ENCODE measurements around the gene DPYSL4. TPM values are rescaled to one million over a fixed set of nuclear protein-coding genes. Genes with fewer than 3 reads are reported as not detected.
"Not testable (repeated sequence)": the region's sequence is repeated elsewhere in the genome, so short reads cannot be mapped to it uniquely, and the experiment has no call there.

DPYSL4 gene
- total RNA-seq, 2 experiments from 2014 or later, result 19.9 to 22.2 TPM

GRCh38 chr10:132156382-132156781, 30.4 kb upstream of the DPYSL4 start:
- Mint-ChIP-seq H3K27me3 (no peaks in the 10 kb centered on the region), H3K9me3 (no peaks in the 10 kb centered on the region), H3K36me3 (no peaks in the 10 kb centered on the region), H3K4me3 (no peak overlapping the region), H3K4me1 (peaks cover 10% of the 10 kb centered on the region), H3K27ac (no peak overlapping the region)
- no peak for DNase-seq

- no peak for DNase-seq
- Mint-ChIP-seq H3K4me1 (peaks cover 14% of the 10 kb centered on the region), H3K27me3 (no peaks in the 10 kb centered on the region), H3K4me3 (no peak overlapping the region), H3K36me3 (peaks cover 3% of the 10 kb centered on the region), H3K9me3 (peaks cover 2% of the 10 kb centered on the region), H3K27ac (no peak overlapping the region)
Observed at GRCh38 chr10:132157101-132157500, 29.6 kb upstream of the DPYSL4 start.

- H3K4me1 Mint-ChIP-seq, result peaks cover 22% of the 10 kb centered on the region
- DNase-seq, result no peak
- H3K27ac Mint-ChIP-seq, result peak overlapping the region; percentile 60
- H3K36me3 Mint-ChIP-seq, result peaks cover 3% of the 10 kb centered on the region
- no peak overlapping the region for H3K4me3 Mint-ChIP-seq
- H3K9me3 Mint-ChIP-seq, result peaks cover 2% of the 10 kb centered on the region
- no peaks in the 10 kb centered on the region for H3K27me3 Mint-ChIP-seq
Observed at GRCh38 chr10:132158122-132158741, 28.5 kb upstream of the DPYSL4 start.

GRCh38 chr10:132158823-132159222, 27.9 kb upstream of the DPYSL4 start:
- H3K27ac Mint-ChIP-seq, result peak overlapping the region; percentile 80
- H3K4me3 Mint-ChIP-seq, result no peak overlapping the region
- peaks cover 3% of the 10 kb centered on the region for H3K36me3 Mint-ChIP-seq
- peaks cover 2% of the 10 kb centered on the region for H3K9me3 Mint-ChIP-seq
- peaks cover 25% of the 10 kb centered on the region for H3K4me1 Mint-ChIP-seq
- DNase-seq, result no peak
- no peaks in the 10 kb centered on the region for H3K27me3 Mint-ChIP-seq

DNA sequence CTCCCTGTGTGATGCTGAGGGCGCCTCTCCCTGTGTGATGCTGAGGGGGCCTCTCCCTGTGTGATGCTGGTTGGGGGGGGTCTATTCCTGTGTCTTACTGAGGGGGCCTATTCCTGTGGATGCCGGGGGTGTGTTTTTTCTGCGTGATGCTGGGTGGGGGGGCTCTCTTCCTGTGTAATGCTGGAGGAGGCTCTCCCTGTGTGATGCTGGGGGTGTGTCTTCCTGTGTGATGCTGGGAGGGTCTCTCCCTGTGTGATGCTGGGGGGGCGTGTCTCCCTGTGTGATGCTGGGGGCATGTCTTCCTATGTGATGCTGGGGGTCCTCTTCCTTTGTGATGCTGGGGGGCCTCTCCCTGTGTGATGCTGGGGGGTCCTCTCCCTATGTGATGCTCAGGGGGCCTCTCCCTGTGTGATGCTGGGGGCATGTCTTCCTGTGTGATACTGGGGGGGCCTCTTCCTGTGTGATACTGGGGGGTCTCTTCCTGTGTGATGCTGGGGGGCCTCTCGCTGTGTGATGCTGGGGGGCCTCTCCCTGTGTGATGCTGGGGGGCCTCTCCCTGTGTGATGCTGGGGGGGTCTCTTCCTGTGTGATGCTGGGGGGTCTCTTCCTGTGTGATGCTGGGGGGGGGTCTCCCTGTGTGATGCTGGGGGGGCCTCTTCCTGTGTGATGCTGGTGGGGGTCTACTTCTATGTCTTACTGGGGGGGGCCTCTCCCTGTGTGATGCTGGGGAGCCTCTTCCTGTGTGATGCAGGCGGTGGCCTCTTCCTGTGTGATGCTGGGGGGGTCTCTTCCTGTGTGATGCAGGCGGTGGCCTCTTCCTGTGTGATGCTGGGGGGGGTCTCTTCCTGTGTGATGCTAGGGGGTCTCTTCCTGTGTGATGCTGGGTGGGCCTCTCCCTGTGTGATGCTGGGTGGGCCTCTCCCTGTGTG, 27.2 kb upstream of the DPYSL4 start:
- Mint-ChIP-seq H3K27ac (peak overlapping the region; percentile 80), H3K4me1 (peaks cover 25% of the 10 kb centered on the region)
- not testable (repeated sequence) for H3K36me3 Mint-ChIP-seq, DNase-seq, H3K27me3 Mint-ChIP-seq, H3K9me3 Mint-ChIP-seq, H3K4me3 Mint-ChIP-seq

GRCh38 chr10:132160231-132160630, 26.5 kb upstream of the DPYSL4 start:
- H3K4me1 Mint-ChIP-seq, result peaks cover 25% of the 10 kb centered on the region
- H3K36me3 Mint-ChIP-seq, H3K4me3 Mint-ChIP-seq, H3K9me3 Mint-ChIP-seq, H3K27me3 Mint-ChIP-seq, H3K27ac Mint-ChIP-seq, DNase-seq: not testable (repeated sequence)

DNA sequence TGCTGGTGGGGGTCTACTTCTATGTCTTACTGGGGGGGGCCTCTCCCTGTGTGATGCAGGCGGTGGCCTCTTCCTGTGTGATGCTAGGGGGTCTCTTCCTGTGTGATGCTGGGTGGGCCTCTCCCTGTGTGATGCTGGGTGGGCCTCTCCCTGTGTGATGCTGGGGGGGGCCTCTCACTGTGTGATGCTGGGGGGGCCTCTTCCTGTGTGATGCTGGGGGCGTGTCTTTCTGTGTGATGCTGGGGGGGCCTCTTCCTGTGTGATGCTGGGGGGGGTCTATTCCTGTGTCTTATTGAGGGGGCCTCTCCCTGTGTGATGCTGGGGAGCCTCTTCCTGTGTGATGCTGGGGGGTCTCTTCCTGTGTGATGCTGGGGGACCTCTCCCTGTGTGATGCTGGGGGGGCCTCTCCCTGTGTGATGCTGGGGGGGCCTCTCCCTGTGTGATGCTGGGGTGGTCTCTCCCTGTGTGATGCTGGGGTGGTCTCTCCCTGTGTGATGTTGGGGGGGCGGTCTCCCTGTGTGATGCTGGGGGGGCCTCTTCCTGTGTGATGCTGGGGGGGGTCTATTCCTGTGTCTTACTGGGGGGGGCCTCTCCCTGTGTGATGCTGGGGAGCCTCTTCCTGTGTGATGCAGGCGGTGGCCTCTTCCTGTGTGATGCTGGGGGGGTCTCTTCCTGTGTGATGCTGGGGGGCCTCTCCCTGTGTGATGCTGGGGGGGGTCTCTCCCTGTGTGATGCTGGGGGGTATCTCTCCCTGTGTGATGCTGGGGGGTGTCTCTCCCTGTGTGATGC, 25.7 kb upstream of the DPYSL4 start:
- H3K27me3 Mint-ChIP-seq, H3K4me3 Mint-ChIP-seq, H3K36me3 Mint-ChIP-seq, DNase-seq, H3K9me3 Mint-ChIP-seq: not testable (repeated sequence)
- H3K4me1 Mint-ChIP-seq, result peaks cover 25% of the 10 kb centered on the region
- peak overlapping the region; percentile 78 for H3K27ac Mint-ChIP-seq

DNA sequence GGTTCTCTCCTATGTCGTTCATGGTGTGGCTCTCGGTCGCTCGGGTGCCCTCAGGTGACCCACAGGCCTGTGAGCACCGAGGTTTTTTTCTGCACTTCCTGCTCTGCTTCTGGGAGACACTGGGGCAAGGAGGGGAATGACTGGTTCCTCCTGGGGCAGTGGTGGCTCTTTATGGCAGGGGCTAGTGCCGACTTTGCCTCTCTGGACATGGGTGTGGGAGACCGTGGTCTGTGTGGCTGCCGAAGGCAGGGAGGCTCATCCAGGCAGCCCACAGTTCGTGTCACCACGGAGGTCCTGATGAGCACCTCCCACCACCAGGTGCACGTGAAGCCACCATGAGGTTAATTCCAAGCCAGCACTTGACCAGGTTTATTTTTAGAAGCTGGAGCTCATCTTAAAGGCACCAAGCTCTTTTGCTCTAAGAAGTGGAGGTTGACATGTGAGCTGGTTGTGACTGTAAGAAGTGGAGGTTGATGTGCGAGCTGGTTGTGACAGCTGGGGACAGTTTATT, 24.7 kb upstream of the DPYSL4 start:
- Mint-ChIP-seq H3K9me3 (peaks cover 2% of the 10 kb centered on the region), H3K36me3 (peaks cover 3% of the 10 kb centered on the region)
- DNase-seq, result peak; percentile 49

GRCh38 chr10:132162590-132163277, 24.0 kb upstream of the DPYSL4 start:
- Mint-ChIP-seq H3K4me3 (no peak overlapping the region), H3K27ac (peak overlapping the region; percentile 92), H3K27me3 (no peaks in the 10 kb centered on the region), H3K36me3 (peaks cover 3% of the 10 kb centered on the region), H3K4me1 (peaks cover 25% of the 10 kb centered on the region), H3K9me3 (peaks cover 2% of the 10 kb centered on the region)
- DNase-seq, result no peak

More for the DNA sequence above, 24.7 kb upstream of the DPYSL4 start:
- Mint-ChIP-seq H3K4me1 (peaks cover 25% of the 10 kb centered on the region), H3K27me3 (no peaks in the 10 kb centered on the region), H3K4me3 (peak overlapping the region; percentile 8), H3K27ac (peak overlapping the region; percentile 92)

GRCh38 chr10:132163278-132163765, 23.4 kb upstream of the DPYSL4 start:
- H3K27ac Mint-ChIP-seq, result no peak overlapping the region
- H3K36me3 Mint-ChIP-seq, result peaks cover 3% of the 10 kb centered on the region
- no peak overlapping the region for H3K4me3 Mint-ChIP-seq
- DNase-seq, result peak; percentile 74
- H3K9me3 Mint-ChIP-seq, result peaks cover 2% of the 10 kb centered on the region
- H3K4me1 Mint-ChIP-seq, result peaks cover 22% of the 10 kb centered on the region
- H3K27me3 Mint-ChIP-seq, result no peaks in the 10 kb centered on the region

GRCh38 chr10:132163826-132164515, 22.8 kb upstream of the DPYSL4 start:
- Mint-ChIP-seq H3K4me1 (peaks cover 19% of the 10 kb centered on the region), H3K9me3 (peaks cover 2% of the 10 kb centered on the region), H3K4me3 (no peak overlapping the region), H3K36me3 (peaks cover 3% of the 10 kb centered on the region), H3K27ac (no peak overlapping the region), H3K27me3 (no peaks in the 10 kb centered on the region)
- DNase-seq, result no peak

- Mint-ChIP-seq H3K36me3 (peaks cover 3% of the 10 kb centered on the region), H3K27me3 (no peaks in the 10 kb centered on the region), H3K27ac (no peak overlapping the region), H3K4me3 (no peak overlapping the region), H3K9me3 (peaks cover 2% of the 10 kb centered on the region), H3K4me1 (peaks cover 15% of the 10 kb centered on the region)
- DNase-seq, result no peak
Observed at GRCh38 chr10:132164761-132165278, 21.9 kb upstream of the DPYSL4 start.

- no peak overlapping the region for H3K27ac Mint-ChIP-seq
- H3K4me3 Mint-ChIP-seq, result no peak overlapping the region
- no peak for DNase-seq
- H3K9me3 Mint-ChIP-seq, result peaks cover 2% of the 10 kb centered on the region
- H3K27me3 Mint-ChIP-seq, result no peaks in the 10 kb centered on the region
- H3K36me3 Mint-ChIP-seq, result peaks cover 3% of the 10 kb centered on the region
- H3K4me1 Mint-ChIP-seq, result peaks cover 15% of the 10 kb centered on the region
Observed at GRCh38 chr10:132165416-132165980, 21.2 kb upstream of the DPYSL4 start.

Data from activated naive CD8-positive, alpha-beta T cell treated with anti-CD3 and anti-CD28 coated beads for 36 hours (primary cell).